ENCODE measurements around the gene NSD2.

DNA sequence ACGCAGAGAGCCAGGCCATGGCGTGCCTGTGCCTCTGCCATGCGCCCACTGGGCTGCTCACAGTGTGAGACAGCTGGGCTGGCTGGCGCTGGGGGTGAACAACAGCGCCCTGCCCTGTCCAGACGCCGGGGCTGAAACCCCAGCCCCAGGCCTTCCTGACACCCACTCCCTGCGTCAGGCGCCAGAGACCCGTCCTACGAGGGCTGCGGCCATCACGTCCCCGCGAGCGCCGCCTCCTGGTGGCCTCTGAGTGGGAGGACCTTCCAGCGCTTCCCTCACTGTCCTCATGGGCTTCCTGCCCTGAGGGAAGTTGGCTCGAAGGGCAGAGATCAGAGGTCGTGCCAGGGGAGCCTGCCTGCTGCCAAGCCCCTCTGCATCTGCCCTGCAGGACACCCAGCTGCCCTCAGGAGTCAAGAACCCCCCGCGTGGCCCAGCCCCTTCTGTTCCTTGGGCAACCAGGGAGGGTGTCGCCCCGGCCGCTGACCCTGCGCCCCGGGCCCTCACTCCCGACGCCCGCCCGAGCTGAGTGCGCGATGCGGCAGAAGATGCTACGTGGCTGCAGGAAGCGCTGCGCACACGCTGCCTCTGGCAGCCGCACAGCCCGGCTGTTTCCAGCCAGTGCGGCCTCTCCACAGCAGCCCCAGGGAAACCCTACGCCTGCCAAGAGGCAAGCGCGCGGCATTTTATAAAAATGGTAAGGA is 121.4 kb downstream of the NSD2 start:
- TF ChIP-seq POLR2A (IDR thresholded peaks at IDR 0.05) = no peak
- TF ChIP-seq CTCF (IDR thresholded peaks at IDR 0.05) = no peak
